Activated T-cell treated with anti-CD3 and anti-CD28 coated beads, Interleukin-2, amount 50 U/mL, for 24 hours (primary cell): Measurements from ENCODE around the gene MCU.
"Not testable (repeated sequence)": the region's sequence is repeated elsewhere in the genome, so short reads cannot be mapped to it uniquely, and the experiment has no call there.

Experiments
- DNase-seq: peaks from one replicate; pipeline ENCODE4 v3.0.0-alpha.2; 2020
- H3K27ac Mint-ChIP-seq: 2 replicates; pipeline ENCODE4 v1.8.0; 2020; ENCODE audit warnings: mild to moderate bottlenecking, mixed read lengths
- H3K27me3 Mint-ChIP-seq: 2 replicates; pipeline ENCODE4 v1.8.0; 2020; ENCODE audit warnings: mixed read lengths
- H3K36me3 Mint-ChIP-seq: 2 replicates; pipeline ENCODE4 v1.8.0; 2020; ENCODE audit warnings: low read depth, mixed read lengths
- H3K4me1 Mint-ChIP-seq: 2 replicates; pipeline ENCODE4 v1.8.0; 2020; ENCODE audit warnings: low read depth, mixed read lengths
- H3K4me3 Mint-ChIP-seq: 2 replicates; pipeline ENCODE4 v1.8.0; 2020; ENCODE audit warnings: mild to moderate bottlenecking, moderate library complexity, mixed read lengths
- H3K9me3 Mint-ChIP-seq: 2 replicates; pipeline ENCODE4 v1.8.0; 2020; ENCODE audit warnings: mixed read lengths

The MCU gene

GRCh38 chr10:72899545-72899944 is 207.6 kb downstream of the MCU start:
- no peak for DNase-seq
- Mint-ChIP-seq H3K4me1 (no peaks in the 10 kb centered on the region), H3K36me3 (no peaks in the 10 kb centered on the region), H3K4me3 (no peak overlapping the region), H3K27ac (no peak overlapping the region), H3K9me3 (no peaks in the 10 kb centered on the region), H3K27me3 (peaks cover 10% of the 10 kb centered on the region)

GRCh38 chr10:72903941-72904446 is 212.1 kb downstream of the MCU start:
- H3K4me3 Mint-ChIP-seq, H3K36me3 Mint-ChIP-seq, H3K27ac Mint-ChIP-seq, H3K9me3 Mint-ChIP-seq, H3K4me1 Mint-ChIP-seq, DNase-seq, H3K27me3 Mint-ChIP-seq: not testable (repeated sequence)

GRCh38 chr10:72904806-72905205 is 212.9 kb downstream of the MCU start:
- H3K36me3 Mint-ChIP-seq: no peaks in the 10 kb centered on the region
- no peaks in the 10 kb centered on the region for H3K9me3 Mint-ChIP-seq
- H3K4me1 Mint-ChIP-seq: no peaks in the 10 kb centered on the region
- H3K4me3 Mint-ChIP-seq: no peak overlapping the region
- no peak for DNase-seq
- H3K27ac Mint-ChIP-seq: no peak overlapping the region
- H3K27me3 Mint-ChIP-seq: no peaks in the 10 kb centered on the region

DNA sequence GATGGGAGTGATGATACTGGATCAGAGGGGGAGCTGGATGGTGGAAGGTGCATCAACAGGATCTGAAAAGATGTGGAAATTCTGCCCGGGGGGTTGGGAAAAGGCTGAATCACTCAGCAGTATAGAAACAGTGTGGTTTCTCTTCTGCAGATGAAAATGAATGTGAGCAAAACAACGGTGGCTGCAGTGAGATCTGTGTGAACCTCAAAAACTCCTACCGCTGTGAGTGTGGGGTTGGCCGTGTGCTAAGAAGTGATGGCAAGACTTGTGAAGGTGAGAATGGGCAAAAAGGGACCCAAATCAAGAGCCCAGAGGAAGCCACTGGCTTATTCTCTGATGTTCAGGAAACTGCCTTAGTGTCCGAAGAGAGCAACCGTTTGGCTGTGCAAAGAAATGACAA is 214.5 kb downstream of the MCU start:
- H3K27ac Mint-ChIP-seq: no peak overlapping the region
- DNase-seq: no peak
- H3K9me3 Mint-ChIP-seq: no peaks in the 10 kb centered on the region
- no peaks in the 10 kb centered on the region for H3K4me1 Mint-ChIP-seq
- no peaks in the 10 kb centered on the region for H3K36me3 Mint-ChIP-seq
- H3K27me3 Mint-ChIP-seq: no peaks in the 10 kb centered on the region
- no peak overlapping the region for H3K4me3 Mint-ChIP-seq

GRCh38 chr10:72910705-72911104 is 218.8 kb downstream of the MCU start:
- Mint-ChIP-seq H3K4me3 (no peak overlapping the region), H3K27me3 (no peaks in the 10 kb centered on the region), H3K27ac (no peak overlapping the region), H3K4me1 (no peaks in the 10 kb centered on the region), H3K9me3 (no peaks in the 10 kb centered on the region), H3K36me3 (no peaks in the 10 kb centered on the region)
- DNase-seq: no peak

DNA sequence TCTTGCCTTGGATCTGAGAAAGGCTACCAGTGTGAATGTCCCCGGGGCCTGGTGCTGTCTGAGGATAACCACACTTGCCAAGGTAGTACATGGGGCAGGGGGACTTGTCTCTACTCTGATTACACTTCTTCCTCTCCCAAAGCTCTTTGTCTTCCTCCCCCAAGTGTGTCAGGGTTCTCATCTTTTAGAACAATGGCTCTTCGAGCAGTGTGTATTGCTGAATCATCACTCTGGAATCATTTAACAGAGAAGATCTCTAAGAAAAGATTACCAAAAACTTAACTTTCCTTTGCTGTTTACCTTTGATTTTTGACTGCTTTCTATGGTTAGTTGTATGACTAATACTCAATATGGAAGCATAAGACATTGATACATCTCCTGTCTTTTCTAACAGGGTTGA is 219.8 kb downstream of the MCU start:
- H3K4me1 Mint-ChIP-seq: no peaks in the 10 kb centered on the region

DNA sequence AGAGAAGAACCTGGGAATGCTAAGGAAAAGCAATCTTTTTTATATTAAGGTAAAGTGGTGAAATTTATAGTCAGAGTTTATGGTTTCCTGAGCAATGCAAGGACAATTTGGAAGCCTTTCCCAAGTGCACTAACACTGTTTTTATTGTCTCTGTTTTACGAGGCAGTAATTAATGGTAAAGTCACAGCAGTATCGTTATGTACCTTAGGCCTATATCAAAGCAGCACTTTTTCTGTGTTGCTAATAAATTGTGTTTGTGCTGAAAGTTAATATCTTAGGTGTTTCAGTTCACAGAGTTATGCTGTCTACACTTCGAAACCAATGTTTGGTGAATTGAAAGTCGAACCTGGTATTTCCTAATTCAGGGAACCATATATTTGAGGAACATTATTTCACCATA is 220.8 kb downstream of the MCU start:
- H3K27me3 Mint-ChIP-seq: no peaks in the 10 kb centered on the region
- H3K4me1 Mint-ChIP-seq: no peaks in the 10 kb centered on the region
- no peak overlapping the region for H3K27ac Mint-ChIP-seq
- no peaks in the 10 kb centered on the region for H3K9me3 Mint-ChIP-seq
- H3K36me3 Mint-ChIP-seq: no peaks in the 10 kb centered on the region
- DNase-seq: no peak
- no peak overlapping the region for H3K4me3 Mint-ChIP-seq

More for the DNA sequence above, 219.8 kb downstream of the MCU start:
- no peak overlapping the region for H3K27ac Mint-ChIP-seq
- DNase-seq: no peak
- no peaks in the 10 kb centered on the region for H3K27me3 Mint-ChIP-seq
- H3K36me3 Mint-ChIP-seq: no peaks in the 10 kb centered on the region
- H3K4me3 Mint-ChIP-seq: no peak overlapping the region
- no peaks in the 10 kb centered on the region for H3K9me3 Mint-ChIP-seq

DNA sequence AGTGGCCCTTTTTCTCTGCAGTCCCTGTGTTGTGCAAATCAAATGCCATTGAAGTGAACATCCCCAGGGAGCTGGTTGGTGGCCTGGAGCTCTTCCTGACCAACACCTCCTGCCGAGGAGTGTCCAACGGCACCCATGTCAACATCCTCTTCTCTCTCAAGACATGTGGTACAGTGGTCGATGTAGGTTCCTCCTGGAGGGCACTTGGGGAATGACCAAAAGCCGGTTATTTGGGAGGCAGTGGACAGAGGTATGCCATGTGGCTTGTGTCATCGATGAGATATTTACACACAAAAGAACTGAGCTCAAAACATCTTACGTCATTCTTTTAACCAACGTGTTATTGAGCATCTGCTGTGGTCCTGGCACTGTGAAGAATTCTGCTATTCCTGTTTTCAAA is 221.3 kb downstream of the MCU start:
- no peak overlapping the region for H3K4me3 Mint-ChIP-seq
- no peak overlapping the region for H3K27ac Mint-ChIP-seq
- no peak for DNase-seq
- H3K27me3 Mint-ChIP-seq: no peaks in the 10 kb centered on the region
- H3K4me1 Mint-ChIP-seq: no peaks in the 10 kb centered on the region
- no peaks in the 10 kb centered on the region for H3K9me3 Mint-ChIP-seq
- H3K36me3 Mint-ChIP-seq: no peaks in the 10 kb centered on the region

DNA sequence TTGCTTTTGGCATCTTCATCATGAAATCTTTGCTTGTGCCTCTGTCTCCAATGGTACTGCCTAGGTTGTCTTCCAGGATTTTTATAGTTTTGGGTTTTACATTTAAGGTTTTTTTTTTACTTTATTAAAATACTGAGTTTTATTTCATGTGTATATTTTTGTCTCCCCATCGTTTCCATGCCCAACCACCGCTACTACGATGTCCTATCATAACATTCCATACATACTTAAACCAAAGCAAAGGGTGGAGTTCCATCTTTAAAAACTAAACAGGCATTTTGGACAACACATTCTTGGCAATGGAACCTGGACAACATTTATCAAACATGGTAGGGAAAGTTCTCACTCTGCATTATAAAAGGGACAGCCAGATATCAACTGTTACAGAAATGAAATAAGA is 225.3 kb downstream of the MCU start:
- not testable (repeated sequence) for DNase-seq, H3K4me1 Mint-ChIP-seq
- peaks cover 15% of the 10 kb centered on the region for H3K9me3 Mint-ChIP-seq

GRCh38 chr10:72917803-72918332 is 225.9 kb downstream of the MCU start:
- not testable (repeated sequence) for H3K36me3 Mint-ChIP-seq, H3K4me1 Mint-ChIP-seq, H3K27ac Mint-ChIP-seq, DNase-seq, H3K4me3 Mint-ChIP-seq
- Mint-ChIP-seq H3K27me3 (peaks cover 21% of the 10 kb centered on the region), H3K9me3 (peaks cover 18% of the 10 kb centered on the region)

More for the DNA sequence above, 225.3 kb downstream of the MCU start:
- peaks cover 18% of the 10 kb centered on the region for H3K27me3 Mint-ChIP-seq
- H3K36me3 Mint-ChIP-seq, H3K4me3 Mint-ChIP-seq, H3K27ac Mint-ChIP-seq: not testable (repeated sequence)

DNA sequence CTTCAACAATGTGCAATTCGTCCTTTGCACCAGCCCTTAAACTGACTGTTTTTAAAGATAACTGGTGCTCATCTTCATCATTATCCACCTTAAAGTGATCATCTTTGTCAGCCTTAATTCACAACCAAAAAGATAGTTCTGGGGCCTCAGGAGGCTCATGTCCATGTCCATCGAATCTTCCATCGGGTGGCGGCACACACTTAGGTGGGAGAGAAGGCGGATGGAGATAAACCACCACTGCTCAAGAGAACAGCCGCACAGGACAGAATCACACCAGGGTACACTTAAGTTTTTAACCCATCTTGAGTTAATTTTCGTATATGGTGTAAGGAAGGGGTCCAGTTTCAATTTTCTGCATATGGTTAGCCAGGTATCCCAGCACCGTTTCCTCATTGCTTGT is 226.4 kb downstream of the MCU start:
- Mint-ChIP-seq H3K4me3 (no peak overlapping the region), H3K9me3 (peaks cover 18% of the 10 kb centered on the region), H3K36me3 (peaks cover 3% of the 10 kb centered on the region), H3K27ac (no peak overlapping the region), H3K27me3 (peaks cover 21% of the 10 kb centered on the region), H3K4me1 (no peaks in the 10 kb centered on the region)
- no peak for DNase-seq

DNA sequence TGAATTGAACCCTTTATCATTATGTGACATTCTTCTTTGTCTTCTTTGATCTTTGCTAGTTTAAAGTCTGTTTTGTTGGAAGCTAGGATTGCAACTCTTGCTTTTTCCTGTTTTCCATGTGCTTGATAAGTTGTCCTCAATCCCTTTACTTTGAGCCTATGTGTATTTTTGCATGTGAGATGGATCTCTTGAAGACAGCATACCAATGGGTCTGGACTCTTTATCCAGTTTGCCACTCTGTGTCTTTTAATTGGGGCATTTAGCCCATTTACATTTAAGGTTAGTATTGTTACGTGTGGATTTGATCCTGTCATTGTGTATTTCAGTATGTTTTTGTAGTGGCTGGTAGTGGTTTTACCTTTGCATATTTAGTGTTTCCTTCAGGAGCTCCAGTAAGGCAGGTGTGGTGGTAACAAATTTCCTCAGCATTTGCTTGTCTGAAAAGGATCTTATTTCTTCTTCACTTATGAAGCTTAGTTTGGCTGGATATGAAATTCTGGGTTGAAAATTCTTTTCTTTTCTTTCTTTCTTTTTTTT is 229.3 kb downstream of the MCU start:
- H3K4me3 Mint-ChIP-seq, H3K4me1 Mint-ChIP-seq, H3K27ac Mint-ChIP-seq, DNase-seq, H3K36me3 Mint-ChIP-seq: not testable (repeated sequence)
- peaks cover 28% of the 10 kb centered on the region for H3K27me3 Mint-ChIP-seq
- H3K9me3 Mint-ChIP-seq: peaks cover 18% of the 10 kb centered on the region

DNA sequence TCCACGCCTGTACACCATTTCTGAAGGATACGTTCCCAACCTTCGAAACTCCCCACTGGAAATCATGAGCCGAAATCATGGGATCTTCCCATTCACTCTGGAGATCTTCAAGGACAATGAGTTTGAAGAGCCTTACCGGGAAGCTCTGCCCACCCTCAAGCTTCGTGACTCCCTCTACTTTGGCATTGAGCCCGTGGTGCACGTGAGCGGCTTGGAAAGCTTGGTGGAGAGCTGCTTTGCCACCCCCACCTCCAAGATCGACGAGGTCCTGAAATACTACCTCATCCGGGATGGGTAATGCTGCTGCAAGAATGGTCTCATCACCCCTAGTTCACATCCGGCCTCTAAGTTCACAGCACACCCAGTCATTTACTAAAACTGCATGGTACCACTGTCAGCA is 232.4 kb downstream of the MCU start:
- H3K9me3 Mint-ChIP-seq: peaks cover 18% of the 10 kb centered on the region
- peaks cover 3% of the 10 kb centered on the region for H3K36me3 Mint-ChIP-seq
- H3K4me3 Mint-ChIP-seq: no peak overlapping the region
- DNase-seq: no peak
- H3K4me1 Mint-ChIP-seq: no peaks in the 10 kb centered on the region
- H3K27me3 Mint-ChIP-seq: peaks cover 28% of the 10 kb centered on the region
- no peak overlapping the region for H3K27ac Mint-ChIP-seq

DNA sequence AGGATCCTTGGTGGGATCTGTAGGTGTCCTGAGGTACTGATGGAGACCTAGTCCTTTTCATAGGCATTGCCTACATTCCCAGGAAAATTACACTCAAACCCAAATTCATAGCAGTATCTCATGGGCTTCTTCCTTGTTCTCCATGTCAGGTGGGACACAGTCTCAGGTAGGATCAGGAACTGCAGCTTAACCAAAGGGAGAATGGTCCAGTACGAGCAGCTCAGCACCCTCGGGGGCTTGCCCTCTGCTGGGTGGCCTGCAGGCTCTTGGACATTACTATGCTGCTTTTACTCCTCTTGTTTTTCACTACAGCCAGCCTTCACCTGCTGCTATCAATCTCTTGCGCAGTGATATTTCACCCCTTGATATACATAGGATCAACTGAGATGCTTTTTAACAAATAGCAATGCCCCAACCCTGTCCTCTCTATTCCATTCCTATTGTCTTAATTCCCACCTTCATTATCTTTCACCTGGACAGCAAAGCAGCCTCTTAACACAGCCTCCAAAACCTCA is 234.1 kb downstream of the MCU start:
- peaks cover 10% of the 10 kb centered on the region for H3K9me3 Mint-ChIP-seq
- H3K4me1 Mint-ChIP-seq: no peaks in the 10 kb centered on the region
- no peak overlapping the region for H3K27ac Mint-ChIP-seq
- H3K4me3 Mint-ChIP-seq: no peak overlapping the region
- H3K27me3 Mint-ChIP-seq: peaks cover 16% of the 10 kb centered on the region
- DNase-seq: no peak
- H3K36me3 Mint-ChIP-seq: peaks cover 3% of the 10 kb centered on the region

- H3K4me1 Mint-ChIP-seq: no peaks in the 10 kb centered on the region
- DNase-seq: no peak
Measured at GRCh38 chr10:72927485-72927884, 235.5 kb downstream of the MCU start.

More at GRCh38 chr10:72927485-72927884, 235.5 kb downstream of the MCU start:
- Mint-ChIP-seq H3K4me3 (no peak overlapping the region), H3K27me3 (peaks cover 7% of the 10 kb centered on the region), H3K36me3 (no peaks in the 10 kb centered on the region), H3K9me3 (peaks cover under 1% of the 10 kb centered on the region), H3K27ac (no peak overlapping the region)
